ENCODE results near the gene CRYL1. TPM values are rescaled to one million over a fixed set of nuclear protein-coding genes. Genes with fewer than 3 reads are reported as not detected.

The CRYL1 gene
- total and polyA plus RNA-seq, 7 donors, result 6.4 to 18.5 (median 12.9) TPM

GRCh38 chr13:20416223-20416745, 109.4 kb downstream of the CRYL1 start:
- ATAC-seq, result no peak

DNA sequence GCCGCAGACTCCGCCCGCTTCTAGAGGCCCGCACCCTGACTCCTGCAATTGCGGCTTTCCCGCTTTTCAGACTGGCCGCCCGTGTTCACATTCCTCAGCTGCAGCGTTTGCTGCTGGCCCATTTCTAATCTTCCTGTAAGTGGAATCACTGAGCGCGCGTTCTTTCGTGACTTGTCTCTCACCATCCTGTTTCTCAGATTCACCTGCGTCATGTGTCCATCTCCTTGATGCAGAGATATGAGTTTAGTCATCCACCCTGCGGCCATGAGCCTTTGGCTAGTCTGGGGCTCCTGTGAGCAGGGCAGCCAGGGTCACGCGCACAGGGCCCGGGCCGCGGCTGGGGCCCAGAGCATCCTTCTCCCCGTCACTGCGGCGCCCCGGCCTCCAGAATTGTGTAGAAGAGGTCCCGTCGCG, 110.0 kb downstream of the CRYL1 start:
- no peak for ATAC-seq
- intact Hi-C loops (cut with DNase I), result no loop called here
- H3K36me3 ChIP-seq (ENCODE audit: insufficient read depth in 1 of 2, low read depth in 1 of 2), result peaks cover 0 to 5% of the 10 kb centered on the region in 2 donors

More at GRCh38 chr13:20416223-20416745, 109.4 kb downstream of the CRYL1 start:
- WGBS, 3 donors, result 88 to 89% (median 88%) methylated on average over 14 of the region's 14 CpGs
- no peak for TF ChIP-seq CTCF (IDR thresholded peaks at IDR 0.05)
- Histone ChIP-seq H3K4me3 (no peak overlapping the region), H3K27me3 (ENCODE audit: insufficient read depth in 3 of 3, low read length in 2 of 3) (peaks cover 0 to 2% (median 0%) of the 10 kb centered on the region in 3 donors), H3K27ac (no peak overlapping the region), H3K4me1 (no peaks in the 10 kb centered on the region), H3K9me3 (no peaks in the 10 kb centered on the region), H3K36me3 (ENCODE audit: insufficient read depth in 1 of 2, low read depth in 1 of 2) (peaks cover 0 to 5% of the 10 kb centered on the region in 2 donors)
- intact Hi-C loops (cut with DNase I), result no loop called here
- no peak for DNase-seq

GRCh38 chr13:20415306-20415679, 110.4 kb downstream of the CRYL1 start:
- WGBS, 3 donors, result 59 to 74% (median 66%) methylated on average over 29 to 31 of the region's 31 CpGs
- H3K4me3 ChIP-seq, result no peak overlapping the region
- H3K9me3 ChIP-seq, result no peaks in the 10 kb centered on the region
- DNase-seq, result no peak
- no peak overlapping the region for H3K27ac ChIP-seq
- H3K36me3 ChIP-seq (ENCODE audit: insufficient read depth in 1 of 2, low read depth in 1 of 2), result peaks cover 0 to 5% of the 10 kb centered on the region in 2 donors
- intact Hi-C loops (cut with DNase I), result no loop called here
- no peak for TF ChIP-seq CTCF (IDR thresholded peaks at IDR 0.05)
- peaks cover 0 to 2% (median 0%) of the 10 kb centered on the region in 3 donors for H3K27me3 ChIP-seq (ENCODE audit: insufficient read depth in 3 of 3, low read length in 2 of 3)
- ATAC-seq, result no peak
- no peaks in the 10 kb centered on the region for H3K4me1 ChIP-seq

More for the DNA sequence above, 110.0 kb downstream of the CRYL1 start:
- no peak overlapping the region for H3K4me3 ChIP-seq
- DNase-seq, result no peak
- TF ChIP-seq CTCF (IDR thresholded peaks at IDR 0.05), result no peak
- WGBS, 3 donors, result 94 to 96% (median 95%) methylated on average over 27 of the region's 27 CpGs
- no peaks in the 10 kb centered on the region for H3K9me3 ChIP-seq
- no peaks in the 10 kb centered on the region for H3K4me1 ChIP-seq
- no peak overlapping the region for H3K27ac ChIP-seq
- H3K27me3 ChIP-seq (ENCODE audit: insufficient read depth in 3 of 3, low read length in 2 of 3), result peaks cover 0 to 2% (median 0%) of the 10 kb centered on the region in 3 donors

GRCh38 chr13:20414546-20415305, 110.9 kb downstream of the CRYL1 start:
- WGBS, 3 donors, result 40 to 43% (median 41%) methylated on average over 39 to 45 of the region's 45 CpGs
- ATAC-seq, result no peak

More at GRCh38 chr13:20414546-20415305, 110.9 kb downstream of the CRYL1 start:
- intact Hi-C loops (cut with DNase I), result no loop called here
- TF ChIP-seq CTCF (IDR thresholded peaks at IDR 0.05), result no peak
- Histone ChIP-seq H3K9me3 (no peaks in the 10 kb centered on the region), H3K4me1 (no peaks in the 10 kb centered on the region), H3K4me3 (no peak overlapping the region), H3K36me3 (ENCODE audit: insufficient read depth in 1 of 2, low read depth in 1 of 2) (peaks cover 0 to 5% of the 10 kb centered on the region in 2 donors), H3K27ac (no peak overlapping the region), H3K27me3 (ENCODE audit: insufficient read depth in 3 of 3, low read length in 2 of 3) (no peaks in the 10 kb centered on the region)
- no peak for DNase-seq

Data from psoas muscle (tissue), 8 donors.